Stimulated activated naive CD8-positive, alpha-beta T cell treated with anti-CD3 and anti-CD28 coated beads, Interleukin-15, Interleukin-2, amounts not matched to agents 100 U/mL and 50 U/mL, for 24 hours (primary cell): ENCODE data around the gene SLC9A8.

Source experiments
- ATAC-seq: fragments of 150-1000 bp; cut with Tn5 transposase; one replicate; pipeline ENCODE4 v1.10.0; 2021
- DNase-seq: peaks from one replicate; pipeline ENCODE4 v3.0.0; 2021

Gene SLC9A8

DNA sequence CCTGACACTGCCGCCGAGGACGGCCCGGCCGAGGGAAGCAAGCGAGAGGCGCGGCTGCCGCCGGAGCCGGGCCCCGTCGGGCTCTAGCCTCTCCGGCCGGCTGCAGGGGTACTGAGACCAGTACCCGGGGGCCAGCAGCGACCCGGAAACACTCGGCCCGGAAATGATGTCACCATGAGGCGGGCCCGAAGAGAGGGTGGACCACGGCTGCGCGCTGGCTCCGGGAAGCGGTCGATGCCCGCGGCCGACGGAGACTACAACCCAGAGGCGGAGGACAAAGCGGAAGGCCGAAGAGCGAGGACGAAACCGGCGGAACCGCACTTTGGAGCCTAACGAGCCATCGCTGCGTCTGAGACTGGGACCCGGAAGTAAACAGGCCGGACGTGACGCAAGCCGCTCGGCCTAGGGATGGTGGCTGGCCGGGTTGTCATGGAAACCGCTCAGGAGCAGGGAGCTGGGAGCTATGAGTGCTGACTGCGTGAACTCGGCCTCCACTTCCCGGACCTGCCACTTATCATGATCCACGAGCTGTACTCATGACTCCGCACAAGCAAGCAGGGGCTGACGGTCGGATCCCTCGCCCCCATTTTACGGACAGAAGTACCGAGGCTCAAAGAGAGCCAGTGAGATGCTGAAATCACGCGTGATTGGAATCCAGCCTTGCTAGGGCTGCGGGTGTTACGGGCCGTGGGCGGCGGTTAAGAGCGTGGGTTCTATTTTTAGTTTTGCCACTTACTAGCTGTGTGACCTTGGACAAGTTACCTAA lies 102.9 kb downstream of the SLC9A8 start, which contains the start of gene SPATA2:
TSS of gene SPATA2 (minus strand) at position 150 of the 766 bp plus-strand sequence. CDS start 7,039 bp downstream, outside the sequence.
- ATAC-seq = peak; percentile 91

DNA sequence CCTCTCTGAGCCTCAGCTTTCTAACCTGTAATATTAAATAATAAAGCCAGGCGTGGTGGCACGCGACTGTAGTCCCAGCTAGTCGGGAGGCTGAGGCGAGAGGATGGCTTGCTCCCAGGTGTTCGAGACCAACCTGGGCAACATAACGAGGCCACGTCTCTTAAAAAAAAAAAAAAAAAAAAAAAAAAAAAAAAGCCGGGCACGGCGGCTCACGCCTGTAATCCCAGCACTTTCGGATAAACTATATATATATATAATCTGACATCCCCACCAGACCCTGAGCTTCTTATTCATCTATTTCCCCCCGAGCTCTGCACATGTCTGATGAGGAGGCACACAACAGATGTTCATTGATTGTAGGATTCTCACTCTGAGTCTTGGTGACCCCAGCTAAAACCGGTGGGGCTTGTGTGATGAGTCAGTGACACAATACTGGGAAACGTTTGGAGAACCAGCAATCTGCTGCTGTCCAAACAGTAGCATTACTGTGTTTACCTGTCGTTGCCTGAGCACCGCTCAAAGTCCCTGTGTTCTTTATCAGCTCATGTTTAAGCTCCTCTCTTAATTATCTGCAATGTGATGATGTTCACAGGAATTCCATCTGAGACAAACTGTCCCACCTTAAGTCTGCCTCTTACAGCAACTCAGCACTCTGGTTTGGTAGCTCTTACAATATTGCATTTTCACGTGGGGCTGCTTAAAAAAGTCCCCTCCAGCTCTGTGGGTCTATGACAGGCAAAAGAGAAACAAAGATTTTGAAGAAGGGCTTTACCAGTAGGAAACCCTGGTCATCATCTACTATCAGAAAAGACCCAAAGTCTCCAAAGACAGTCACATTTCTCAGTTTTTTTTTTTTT lies 103.7 kb downstream of the SLC9A8 start:
- ATAC-seq (peak; percentile 42), DNase-seq (peak; percentile 29)

More for the DNA sequence above, 102.9 kb downstream of the SLC9A8 start, which contains the start of gene SPATA2:
- DNase-seq = peak; percentile 95

DNA sequence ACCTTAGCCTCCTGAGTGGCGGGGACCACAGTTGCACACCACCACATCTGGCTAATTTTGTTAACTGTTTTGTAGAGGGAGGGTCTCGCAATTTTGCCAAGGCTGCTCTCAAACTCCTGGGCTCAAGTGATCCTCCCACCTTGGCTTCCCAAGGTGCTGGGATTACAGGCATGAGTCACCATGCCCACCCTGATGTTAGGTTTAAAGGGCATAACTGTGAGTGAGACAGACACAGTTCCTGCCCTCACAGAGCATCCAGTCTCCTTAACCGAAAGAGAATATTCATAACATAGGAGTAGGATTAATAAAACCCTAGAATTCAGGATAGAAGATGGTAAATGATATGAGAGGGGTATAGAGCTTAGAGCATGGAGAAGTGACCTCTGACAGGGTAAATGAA lies 105.8 kb downstream of the SLC9A8 start:
- ATAC-seq (no peak), DNase-seq (no peak)

DNA sequence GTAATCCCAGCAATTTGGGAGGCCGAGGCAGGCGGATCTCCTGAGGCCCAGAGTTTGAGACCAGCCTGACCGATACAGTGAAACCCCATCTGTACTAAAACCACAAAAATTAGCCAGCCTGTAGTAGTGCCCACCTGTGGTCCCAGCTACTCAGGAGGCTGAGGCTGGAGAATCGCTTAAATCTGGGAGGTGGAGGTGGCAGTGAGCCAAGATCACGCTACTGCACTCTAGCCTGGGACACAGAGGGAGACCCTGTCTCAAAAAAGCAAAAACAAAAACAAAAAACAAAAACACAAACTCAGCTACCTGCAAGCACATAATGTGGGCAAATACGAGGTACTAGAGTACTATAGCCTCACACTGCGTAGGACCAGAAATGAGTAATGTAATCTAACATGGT lies 106.4 kb downstream of the SLC9A8 start:
- no peak for ATAC-seq
- DNase-seq = no peak

DNA sequence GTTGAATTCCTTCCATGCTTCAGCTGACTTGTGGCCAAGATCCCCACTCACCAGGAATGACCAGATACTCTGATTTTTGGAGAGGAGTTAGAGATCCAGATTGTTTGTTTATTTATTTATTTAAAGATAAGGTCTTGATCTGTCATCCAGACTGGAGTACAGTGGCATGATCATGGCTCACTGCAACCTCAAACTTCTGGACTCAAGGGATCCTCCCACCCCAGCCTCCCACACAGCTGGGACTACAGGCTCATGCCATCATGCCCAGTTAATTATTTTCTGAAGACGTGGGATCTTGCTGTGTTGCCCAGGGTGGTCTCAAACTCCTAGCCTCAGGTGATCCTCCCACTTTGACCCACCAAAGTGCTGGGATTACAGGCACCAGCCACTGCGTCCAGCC lies 106.8 kb downstream of the SLC9A8 start:
- DNase-seq (no peak), ATAC-seq (no peak)

DNA sequence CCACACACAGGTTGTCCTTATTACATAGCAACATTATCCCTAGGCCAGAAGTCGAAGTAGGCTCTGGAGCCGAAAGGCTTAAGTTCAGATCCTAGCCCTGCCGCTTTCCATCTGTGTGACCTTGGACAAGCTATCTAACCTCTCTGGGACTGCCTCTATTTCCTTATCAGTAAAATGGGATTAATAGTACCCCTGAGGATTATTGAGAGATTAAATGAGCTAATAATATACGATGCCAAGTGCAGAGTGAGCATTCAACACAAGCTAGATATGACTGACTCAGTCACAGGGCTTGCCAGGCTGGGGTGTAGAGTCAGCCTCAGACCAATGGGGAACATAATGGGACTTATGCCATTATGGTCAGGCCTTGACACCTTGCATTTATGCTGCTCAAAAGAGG lies 111.6 kb downstream of the SLC9A8 start:
- ATAC-seq (no peak), DNase-seq (no peak)

DNA sequence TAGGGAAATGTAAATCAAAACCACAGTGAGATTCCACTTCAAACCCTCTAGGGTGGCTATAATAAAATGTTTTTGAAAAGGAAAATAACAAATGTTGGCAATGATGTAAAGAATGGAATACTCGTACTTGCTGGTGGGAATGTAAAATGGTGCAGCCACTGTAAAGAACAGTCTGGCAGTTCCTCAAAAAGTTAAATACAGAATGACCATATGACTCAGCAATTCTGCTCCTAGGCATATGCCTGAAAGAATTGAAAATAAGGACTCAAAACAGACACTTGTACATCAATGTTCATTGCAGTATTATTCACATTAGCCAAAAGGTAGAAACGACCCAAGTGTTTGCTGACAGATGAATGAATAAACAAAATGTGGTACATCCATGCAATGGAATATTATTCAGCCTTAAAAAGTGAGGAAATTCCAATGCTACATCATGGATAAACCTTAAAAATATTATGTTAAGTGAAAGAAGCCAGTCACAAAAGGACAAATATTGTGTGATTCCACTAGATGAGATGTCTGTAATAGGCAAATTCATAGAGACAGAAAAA lies 113.3 kb downstream of the SLC9A8 start:
- no peak for DNase-seq
- no peak for ATAC-seq

DNA sequence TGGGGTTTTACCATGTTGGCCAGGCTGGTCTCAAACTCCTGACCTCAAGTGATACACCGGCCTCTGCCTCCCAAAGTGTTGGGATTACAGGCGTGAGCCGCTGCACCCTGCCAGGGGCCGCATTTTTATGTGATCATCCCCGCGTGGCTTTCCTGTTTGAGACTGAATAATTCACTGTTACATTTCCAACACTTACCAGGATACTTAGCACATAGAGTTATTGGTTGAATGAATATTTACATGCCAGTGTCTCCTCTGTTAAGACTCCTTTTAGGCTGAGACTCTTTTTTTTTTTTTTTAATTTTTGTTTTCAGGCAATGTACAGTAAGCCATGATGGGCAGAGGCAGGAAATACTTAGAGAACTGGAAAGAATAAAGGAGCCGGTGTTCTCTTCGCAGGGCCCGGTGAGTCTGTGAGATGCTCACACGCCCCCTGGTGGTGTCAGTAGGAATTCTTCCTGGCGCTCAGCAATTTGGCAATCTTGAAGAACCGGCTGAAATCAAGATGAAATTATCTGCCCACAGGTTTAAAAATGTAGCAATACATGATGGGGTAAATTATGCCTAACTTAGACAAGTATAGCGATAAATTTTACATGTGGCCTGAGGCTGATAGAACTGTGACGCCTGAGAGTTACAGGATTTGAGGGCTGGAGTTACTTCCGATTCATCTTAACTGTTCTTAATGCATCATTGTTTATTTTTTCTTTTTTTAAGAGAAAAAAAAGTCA lies 115.9 kb downstream of the SLC9A8 start:
- peak; percentile 88 for ATAC-seq

DNA sequence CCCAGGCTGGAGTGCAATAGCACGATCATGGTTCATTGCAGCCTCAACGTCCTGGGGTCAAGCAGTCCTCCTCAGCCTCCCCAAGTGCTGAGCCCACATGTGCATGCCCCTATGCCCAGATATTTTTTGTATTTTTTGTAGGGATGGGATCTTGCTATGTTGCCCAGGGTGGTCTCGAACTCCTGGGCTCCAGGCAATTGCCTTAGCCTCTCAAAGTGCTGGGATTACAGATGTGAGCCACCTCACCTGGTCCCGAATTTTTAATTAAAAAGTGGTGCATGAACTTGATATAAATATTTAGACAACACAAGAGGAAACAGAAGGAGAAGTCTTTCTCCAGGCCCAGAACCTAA lies 116.5 kb downstream of the SLC9A8 start:
- DNase-seq = no peak
- no peak for ATAC-seq

More for the DNA sequence above, 115.9 kb downstream of the SLC9A8 start:
- peak; percentile 84 for DNase-seq

DNA sequence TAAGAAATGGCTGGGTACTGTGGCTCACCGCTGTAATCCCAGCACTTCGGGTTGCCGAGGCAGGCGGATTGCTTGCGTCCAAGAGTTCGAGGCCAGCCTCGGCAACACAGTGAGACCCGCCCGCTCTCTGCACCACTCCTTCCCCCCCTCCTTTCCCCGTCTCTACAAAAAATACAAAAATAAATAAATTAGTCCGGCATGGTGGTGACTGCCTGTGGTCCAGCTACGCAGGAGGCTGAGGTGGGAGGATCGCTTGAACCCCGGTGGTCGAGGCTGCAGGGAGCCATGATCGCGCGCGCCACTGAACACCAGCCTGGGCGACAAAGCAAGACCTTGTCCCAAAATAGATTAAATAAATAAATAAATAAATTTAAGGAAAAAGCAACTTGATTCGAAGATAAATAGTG lies 123.1 kb downstream of the SLC9A8 start:
- DNase-seq (no peak), ATAC-seq (no peak)

DNA sequence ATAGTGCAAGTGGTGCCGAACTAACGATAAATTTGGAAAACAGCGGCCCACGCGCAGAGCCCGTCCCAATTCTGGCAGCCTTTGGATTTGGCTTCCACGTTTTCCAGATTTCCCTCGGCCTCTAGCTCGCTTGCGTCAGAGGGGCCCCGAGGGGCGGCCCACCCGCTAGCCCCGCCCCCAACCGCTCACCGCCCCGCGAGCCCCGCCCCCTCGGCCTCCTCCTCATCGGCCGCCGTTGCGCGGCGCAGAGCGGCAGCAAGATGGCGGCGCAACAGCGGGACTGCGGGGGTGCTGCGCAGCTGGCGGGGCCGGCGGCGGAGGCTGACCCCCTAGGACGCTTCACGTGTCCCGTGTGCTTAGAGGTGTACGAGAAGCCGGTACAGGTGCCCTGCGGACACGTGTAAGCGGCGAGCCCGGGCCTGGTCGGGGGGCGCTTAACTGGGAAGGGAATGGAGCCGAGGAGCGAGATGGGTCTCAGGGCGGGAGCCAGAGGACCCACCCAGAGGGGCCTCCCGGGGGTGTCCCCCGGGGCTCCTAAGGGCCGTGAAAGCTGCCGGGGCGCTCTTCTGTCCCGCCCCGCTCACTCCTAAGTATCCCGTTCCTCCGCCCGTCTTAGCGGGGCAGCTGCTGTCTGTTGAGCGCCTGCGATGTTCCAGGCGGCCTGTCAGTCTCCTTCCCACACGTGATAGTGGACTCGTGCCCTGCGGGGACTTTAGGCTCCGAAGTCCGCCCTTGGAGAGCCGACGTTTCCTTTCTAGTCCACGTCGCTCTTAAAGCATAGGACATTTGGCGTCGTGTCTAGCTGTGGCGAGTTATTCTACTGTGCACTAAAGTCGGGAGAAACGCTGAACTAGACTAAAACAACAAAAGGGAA lies 123.8 kb downstream of the SLC9A8 start, which contains the start of gene RNF114:
TSS of gene RNF114 (plus strand) at position 245 of the 874 bp plus-strand sequence. CDS start at position 261, 16 bp downstream.
- ATAC-seq (peak; percentile 91), DNase-seq (peak; percentile 95)

DNA sequence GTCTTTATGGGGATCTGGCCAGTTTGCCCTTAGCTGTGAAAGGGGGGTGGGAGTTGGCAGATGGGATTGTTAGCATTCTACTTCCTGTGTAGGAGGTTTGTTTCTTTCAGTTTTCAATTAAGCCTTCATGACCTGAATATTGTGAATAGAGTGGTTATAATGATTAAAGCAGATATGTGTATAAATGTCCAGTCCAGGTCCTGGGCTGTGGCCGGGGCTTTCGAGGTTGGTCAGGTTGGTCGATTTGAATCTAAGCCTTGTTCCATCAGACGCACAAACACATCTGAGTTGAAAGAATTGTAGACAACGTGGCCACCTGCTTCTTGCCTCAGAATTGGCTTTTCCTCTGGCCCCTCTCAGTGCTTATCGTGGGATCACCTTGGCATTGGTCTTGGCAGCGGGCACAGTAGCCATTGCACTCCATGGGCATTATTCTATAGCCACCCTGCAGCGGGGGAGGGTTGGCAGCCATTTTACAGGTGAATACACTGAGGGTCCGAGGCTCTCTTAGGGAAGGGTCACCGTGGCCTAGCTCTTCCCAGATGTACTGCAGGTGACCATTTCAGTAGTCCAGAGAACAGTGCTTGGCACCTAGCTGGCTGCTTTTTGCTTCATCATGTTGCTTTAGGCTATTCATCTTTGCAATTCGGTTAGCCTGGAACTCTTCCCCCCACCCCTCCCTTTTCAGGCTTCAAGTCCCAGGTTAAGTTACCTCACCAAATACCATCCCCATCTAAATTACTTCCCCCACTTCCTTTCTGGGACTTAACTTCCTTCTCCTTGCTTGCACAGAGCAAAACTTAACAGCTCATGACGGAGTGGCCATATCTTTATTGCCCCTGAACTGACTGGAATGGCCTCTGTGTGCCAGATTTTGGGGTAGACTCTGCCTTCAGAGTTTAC lies 124.7 kb downstream of the SLC9A8 start:
- DNase-seq (no peak), ATAC-seq (no peak)

DNA sequence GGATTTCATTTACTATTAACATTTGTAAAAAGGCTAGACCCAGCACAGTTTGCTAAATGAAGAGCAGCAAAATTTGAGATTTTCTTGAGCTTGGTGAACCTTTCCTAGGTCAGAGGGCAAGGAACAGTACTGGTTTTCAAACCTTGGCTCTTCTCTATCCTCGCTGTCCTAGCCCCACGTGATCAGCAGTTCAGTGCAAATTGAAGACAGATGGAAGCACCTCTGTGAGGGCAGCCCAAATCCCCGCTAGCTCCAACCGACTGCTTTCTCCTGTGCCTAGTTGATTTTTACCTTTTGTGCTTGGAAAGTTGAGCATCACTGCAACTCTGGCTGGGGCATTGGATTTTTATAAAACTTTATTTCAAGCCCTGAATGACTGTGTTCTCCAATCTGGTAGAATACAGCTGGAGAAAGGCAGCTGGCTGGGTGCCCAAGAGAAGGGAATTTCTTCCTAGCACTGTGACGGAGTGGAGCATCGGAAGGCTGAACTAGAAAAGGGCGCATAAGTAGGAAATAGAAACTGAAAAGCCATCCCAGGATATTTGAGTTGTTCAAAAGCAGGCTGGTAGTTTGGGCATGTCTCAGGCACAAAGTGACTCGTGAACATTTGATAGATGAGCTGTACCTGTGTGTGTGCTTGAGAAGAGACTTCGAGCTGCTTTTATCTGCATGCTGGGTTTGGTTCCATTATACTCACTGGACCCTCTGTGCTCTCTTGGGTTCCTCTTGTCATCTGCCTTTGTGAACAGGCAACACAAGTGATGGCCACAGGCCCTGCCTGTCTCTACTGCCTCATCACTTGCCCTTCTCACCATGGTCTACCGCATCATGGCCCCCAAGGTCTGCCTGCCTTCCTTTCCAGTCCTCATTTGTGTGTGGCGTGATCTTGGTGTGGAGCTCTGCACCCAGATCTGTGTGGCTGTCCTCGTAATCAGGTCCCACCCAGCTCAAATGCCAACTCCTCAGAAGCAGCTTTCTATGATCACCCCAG lies 125.8 kb downstream of the SLC9A8 start:
- DNase-seq (no peak), ATAC-seq (no peak)

DNA sequence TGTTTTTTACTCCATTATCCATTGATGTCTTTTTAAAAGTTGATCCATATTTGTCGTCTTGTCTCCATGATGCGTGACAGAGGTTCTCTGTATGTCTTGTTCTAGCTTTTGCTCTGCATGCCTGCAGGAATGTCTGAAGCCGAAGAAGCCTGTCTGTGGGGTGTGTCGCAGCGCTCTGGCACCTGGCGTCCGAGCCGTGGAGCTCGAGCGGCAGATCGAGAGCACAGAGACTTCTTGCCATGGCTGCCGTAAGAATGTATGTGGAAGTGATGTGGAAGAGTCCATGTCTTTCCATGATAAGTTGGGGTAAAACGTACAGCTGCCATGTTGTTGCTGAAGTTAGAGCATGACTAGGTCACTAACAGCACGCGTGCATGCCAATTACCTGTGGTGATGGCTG lies 128.8 kb downstream of the SLC9A8 start:
- ATAC-seq = no peak

More for the DNA sequence above, 128.8 kb downstream of the SLC9A8 start:
- no peak for DNase-seq
